H9 (cell line): ENCODE results near the gene MOBP. TPM values are rescaled to one million over a fixed set of nuclear protein-coding genes. Genes with fewer than 3 reads are reported as not detected.

Experiments
- DNase-seq: peaks from one replicate; pipeline ENCODE4 v3.0.0-alpha.2; 2017
- H2AFZ ChIP-seq: one replicate; pipeline ENCODE4 v1.6.1; 2013; ENCODE audit warnings: mild to moderate bottlenecking, low read length, control low read depth, moderate library complexity
- H2AK5ac ChIP-seq: 2 replicates; pipeline ENCODE4 v1.6.1; 2013; ENCODE audit warnings: low read length, control low read depth, mixed read lengths; ENCODE audit not compliant: insufficient read length
- H2BK120ac ChIP-seq: one replicate; pipeline ENCODE4 v1.6.1; 2013; ENCODE audit warnings: low read depth, mild to moderate bottlenecking, low read length, control low read depth, inconsistent platforms; ENCODE audit not compliant: poor library complexity, severe bottlenecking
- H2BK12ac ChIP-seq: 2 replicates; pipeline ENCODE4 v1.6.1; 2013; ENCODE audit warnings: low read length, control low read depth, mixed read lengths, low read depth; ENCODE audit not compliant: insufficient read length
- H2BK15ac ChIP-seq: 2 replicates; pipeline ENCODE4 v1.6.1; 2013; ENCODE audit warnings: low read depth, low read length, control low read depth
- H2BK20ac ChIP-seq: one replicate; pipeline ENCODE4 v1.6.1; 2013; ENCODE audit warnings: low read depth, mild to moderate bottlenecking, low read length, control low read depth, inconsistent platforms; ENCODE audit not compliant: poor library complexity, severe bottlenecking
- H2BK5ac ChIP-seq: 2 replicates; pipeline ENCODE4 v1.6.1; 2013; ENCODE audit warnings: low read length, control low read depth, mixed read lengths; ENCODE audit not compliant: insufficient read length
- H3K14ac ChIP-seq: 2 replicates; pipeline ENCODE4 v1.6.1; 2013; ENCODE audit warnings: low read length, control low read depth; ENCODE audit not compliant: insufficient read depth
- H3K18ac ChIP-seq: 2 replicates; pipeline ENCODE4 v1.6.1; 2013; ENCODE audit warnings: low read depth, mild to moderate bottlenecking, mixed read lengths, low read length, control low read depth; ENCODE audit not compliant: insufficient read length
- H3K23ac ChIP-seq: 2 replicates; pipeline ENCODE4 v1.6.1; 2013; ENCODE audit warnings: low read length, control low read depth, mixed read lengths, low read depth; ENCODE audit not compliant: insufficient read length
- H3K23me2 ChIP-seq: 2 replicates; pipeline ENCODE4 v1.6.1; 2013; ENCODE audit warnings: low read depth, mild to moderate bottlenecking, mixed read lengths, low read length, control low read depth; ENCODE audit not compliant: insufficient read length, poor library complexity, severe bottlenecking
- H3K27ac ChIP-seq: 2 replicates; pipeline ENCODE4 v1.5.1; 2013; ENCODE audit warnings: low read length, control low read depth, mixed read lengths, low read depth; ENCODE audit not compliant: insufficient read length
- H3K27me3 ChIP-seq: 2 replicates; pipeline ENCODE4 v1.6.1; 2013; ENCODE audit warnings: low read length, control low read depth, inconsistent platforms; ENCODE audit not compliant: insufficient read depth
- H3K4ac ChIP-seq: 2 replicates; pipeline ENCODE4 v1.6.1; 2013; ENCODE audit warnings: low read depth, mild to moderate bottlenecking, control low read depth, inconsistent platforms, low read length, moderate library complexity
- H3K4me1 ChIP-seq: 2 replicates; pipeline ENCODE4 v1.6.1; 2013; ENCODE audit warnings: low read length, control low read depth, inconsistent platforms; ENCODE audit not compliant: insufficient read depth
- H3K4me2 ChIP-seq: 2 replicates; pipeline ENCODE4 v1.6.1; 2013; ENCODE audit warnings: low read length, control low read depth, mixed read lengths; ENCODE audit not compliant: insufficient read length, insufficient read depth
- H3K56ac ChIP-seq: 2 replicates; pipeline ENCODE4 v1.6.1; 2013; ENCODE audit warnings: low read depth, mild to moderate bottlenecking, mixed read lengths, low read length, control low read depth; ENCODE audit not compliant: insufficient read length
- H3K79me1 ChIP-seq: 2 replicates; pipeline ENCODE4 v1.6.1; 2013; ENCODE audit warnings: low read depth, mild to moderate bottlenecking, moderate library complexity, low read length, control low read depth, inconsistent platforms; ENCODE audit not compliant: insufficient read depth, poor library complexity, severe bottlenecking
- H3K79me2 ChIP-seq: 2 replicates; pipeline ENCODE4 v1.6.1; 2013; ENCODE audit warnings: low read length, control low read depth, inconsistent platforms; ENCODE audit not compliant: insufficient read depth
- H3K9ac ChIP-seq: 2 replicates; pipeline ENCODE4 v1.6.1; 2013; ENCODE audit warnings: low read length, control low read depth, mixed read lengths; ENCODE audit not compliant: insufficient read length; ENCODE audit errors: extremely low read depth
- H3K9me3 ChIP-seq: one replicate; pipeline ENCODE4 v1.6.1; 2013; ENCODE audit warnings: low read depth, low read length, inconsistent platforms; ENCODE audit not compliant: control insufficient read depth
- H3T11ph ChIP-seq: one replicate; pipeline ENCODE4 v1.6.1; 2013; ENCODE audit warnings: mild to moderate bottlenecking, low read length, control low read depth, inconsistent platforms
- H4K20me1 ChIP-seq: one replicate; pipeline ENCODE4 v1.6.1; 2013; ENCODE audit not compliant: control insufficient read depth, insufficient read length, insufficient read depth
- H4K5ac ChIP-seq: 2 replicates; pipeline ENCODE4 v1.6.1; 2013; ENCODE audit warnings: low read depth, mild to moderate bottlenecking, mixed read lengths, low read length, control low read depth; ENCODE audit not compliant: insufficient read length
- H4K8ac ChIP-seq: replicated peaks from 2 replicates; pipeline ENCODE4 v1.6.1; 2013; ENCODE audit warnings: low read length, control low read depth, mixed read lengths, low read depth; ENCODE audit not compliant: insufficient read length
- H4K91ac ChIP-seq: 2 replicates; pipeline ENCODE4 v1.6.1; 2013; ENCODE audit warnings: low read depth, mild to moderate bottlenecking, moderate library complexity, mixed read lengths, low read length, control low read depth; ENCODE audit not compliant: insufficient read length
- H3K27ac Mint-ChIP-seq, 3 experiments: 2 replicates in 2 of 3; 3 replicates in 1 of 3; pipeline ENCODE4 v1.8.0; 2020 to 2021; ENCODE audit warnings: mixed read lengths in 3 of 3, mild to moderate bottlenecking in 1 of 3, moderate library complexity in 1 of 3
- H3K27me3 Mint-ChIP-seq: 2 replicates; pipeline ENCODE4 v1.8.0; 2021; ENCODE audit warnings: low read depth, mild to moderate bottlenecking, moderate library complexity, mixed read lengths
- H3K36me3 Mint-ChIP-seq, 3 experiments: 2 replicates in 2 of 3; 3 replicates in 1 of 3; pipeline ENCODE4 v1.8.0; 2020 to 2021; ENCODE audit warnings: low read depth in 3 of 3, mixed read lengths in 3 of 3; ENCODE audit not compliant: insufficient read depth in 1 of 3
- H3K4me1 Mint-ChIP-seq, 2 experiments: 2 replicates each; pipeline ENCODE4 v1.8.0; 2020; ENCODE audit warnings: mixed read lengths in 2 of 2
- H3K4me3 Mint-ChIP-seq, 2 experiments: 2 replicates in 1 of 2; 3 replicates in 1 of 2; pipeline ENCODE4 v1.8.0; 2020 to 2021; ENCODE audit warnings: mild to moderate bottlenecking in 2 of 2, mixed read lengths in 2 of 2, moderate library complexity in 1 of 2
- H3K9me3 Mint-ChIP-seq, 2 experiments: 2 replicates in 1 of 2; 3 replicates in 1 of 2; pipeline ENCODE4 v1.8.0; 2020; ENCODE audit warnings: mild to moderate bottlenecking in 2 of 2, mixed read lengths in 2 of 2, moderate library complexity in 1 of 2
- WGBS: extraction: QIAGEN DNeasy Blood & Tissue Kit; methylation state at CpG from one replicate; pipeline ENCODE4 v1.1.7; 2013; ENCODE audit warnings: missing lambda C conversion rate, low lambda C conversion rate, mixed read lengths; ENCODE audit not compliant: insufficient read length; ENCODE audit errors: extremely low coverage; 5-methylcytosine and 5-hydroxymethylcytosine counted together
- total RNA-seq: library from RNA; stranded (reverse); gene quantifications from 2 replicates; pipeline ENCODE4 v1.2.1, GENCODE V29; 2021
- TF ChIP-seq, protein P1 (sequence below): fragments of 200-600 bp; sonication (generic); conservative IDR thresholded peaks from 3 replicates; pipeline ENCODE4 v1.8.0; 2021; ENCODE audit warnings: antibody characterized with exemption, mild to moderate bottlenecking

The MOBP gene
- total RNA-seq, 1 experiment from 2014 or later, result not detected

GRCh38 chr3:39478226-39478625 lies 10.7 kb downstream of the MOBP start:
- Histone ChIP-seq H4K91ac (no peak overlapping the region), H3K23me2 (no peaks in the 10 kb centered on the region), H4K5ac (no peak overlapping the region), H2AK5ac (no peak overlapping the region), H3K79me1 (no peaks in the 10 kb centered on the region), H2BK5ac (no peak overlapping the region), H2BK120ac (no peak overlapping the region), H3K56ac (no peak overlapping the region), H3T11ph (no peak overlapping the region), H3K9ac (no peak overlapping the region), H4K20me1 (no peaks in the 10 kb centered on the region), H3K79me2 (no peaks in the 10 kb centered on the region), H3K9me3 (no peaks in the 10 kb centered on the region), H3K14ac (no peak overlapping the region), H2BK20ac (no peak overlapping the region), H3K23ac (no peak overlapping the region), H3K27ac (no peak overlapping the region), H2BK15ac (no peak overlapping the region), H2AFZ (no peak overlapping the region), H3K18ac (no peak overlapping the region), H3K27me3 (no peaks in the 10 kb centered on the region), H3K4me2 (no peak overlapping the region), H3K4ac (no peak overlapping the region), H3K4me1 (peaks cover 1% of the 10 kb centered on the region; the same call in 1 of the 2 replicates), H2BK12ac (no peak overlapping the region), H4K8ac (no peak overlapping the region)
- no peaks in the 10 kb centered on the region; the same call in 1 of the 2 replicates for H3K27me3 Mint-ChIP-seq
- H3K27ac Mint-ChIP-seq, result no peak overlapping the region
- no CpG with 5 or more reads among the region's 1 CpG for WGBS
- TF ChIP-seq, protein P1, sequence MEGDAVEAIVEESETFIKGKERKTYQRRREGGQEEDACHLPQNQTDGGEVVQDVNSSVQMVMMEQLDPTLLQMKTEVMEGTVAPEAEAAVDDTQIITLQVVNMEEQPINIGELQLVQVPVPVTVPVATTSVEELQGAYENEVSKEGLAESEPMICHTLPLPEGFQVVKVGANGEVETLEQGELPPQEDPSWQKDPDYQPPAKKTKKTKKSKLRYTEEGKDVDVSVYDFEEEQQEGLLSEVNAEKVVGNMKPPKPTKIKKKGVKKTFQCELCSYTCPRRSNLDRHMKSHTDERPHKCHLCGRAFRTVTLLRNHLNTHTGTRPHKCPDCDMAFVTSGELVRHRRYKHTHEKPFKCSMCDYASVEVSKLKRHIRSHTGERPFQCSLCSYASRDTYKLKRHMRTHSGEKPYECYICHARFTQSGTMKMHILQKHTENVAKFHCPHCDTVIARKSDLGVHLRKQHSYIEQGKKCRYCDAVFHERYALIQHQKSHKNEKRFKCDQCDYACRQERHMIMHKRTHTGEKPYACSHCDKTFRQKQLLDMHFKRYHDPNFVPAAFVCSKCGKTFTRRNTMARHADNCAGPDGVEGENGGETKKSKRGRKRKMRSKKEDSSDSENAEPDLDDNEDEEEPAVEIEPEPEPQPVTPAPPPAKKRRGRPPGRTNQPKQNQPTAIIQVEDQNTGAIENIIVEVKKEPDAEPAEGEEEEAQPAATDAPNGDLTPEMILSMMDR, result no peak
- H3K4me3 Mint-ChIP-seq, result no peak overlapping the region
- no peak for DNase-seq
- peaks cover 4 to 10% of the 10 kb centered on the region in 2 experiments; a peak in 4 of 5 replicates for H3K9me3 Mint-ChIP-seq
- H3K36me3 Mint-ChIP-seq, result no peaks in the 10 kb centered on the region; a peak in 3 of 7 replicates
- peaks cover 7 to 11% of the 10 kb centered on the region in 2 experiments for H3K4me1 Mint-ChIP-seq
